Hepatocyte (in vitro differentiated cells): ENCODE results near the gene AHSG.

Experiments used
- CTCF ChIP-seq: fragments of 200-600 bp; sonication (generic); IDR thresholded peaks from 2 replicates; pipeline ENCODE4 v1.5.1; 2016; ENCODE audit warnings: antibody characterized with exemption, mild to moderate bottlenecking; ENCODE audit not compliant: poor library complexity
- EZH2 ChIP-seq: fragments of 200-600 bp; sonication (generic); IDR thresholded peaks from 2 replicates; pipeline ENCODE4 v1.6.1; 2016; ENCODE audit warnings: antibody characterized with exemption, mild to moderate bottlenecking, borderline replicate concordance
- EZH2phosphoT487 ChIP-seq: fragments of 200-600 bp; sonication (generic); IDR thresholded peaks from one replicate; pipeline ENCODE4 v1.6.1; 2018; ENCODE audit warnings: antibody characterized with exemption, mild to moderate bottlenecking, low read depth, moderate library complexity; ENCODE audit not compliant: unreplicated experiment, severe bottlenecking

GRCh38 chr3:186590580-186591295 is 22.1 kb upstream of the AHSG start:
- TF ChIP-seq CTCF (no peak), EZH2 (no peak), EZH2phosphoT487 (no peak)
